CD4-positive, alpha-beta T cell treated with Interleukin-4 for 4 hours (primary cell): ENCODE measurements around the gene CSNK2A2.

Source experiments
- DNase-seq: peaks from one replicate; pipeline ENCODE4 v3.0.0-alpha.2; 2020

CSNK2A2 gene

GRCh38 chr16:58197314-58198012 lies 443 bp downstream of the CSNK2A2 start:
- no peak for DNase-seq

DNA sequence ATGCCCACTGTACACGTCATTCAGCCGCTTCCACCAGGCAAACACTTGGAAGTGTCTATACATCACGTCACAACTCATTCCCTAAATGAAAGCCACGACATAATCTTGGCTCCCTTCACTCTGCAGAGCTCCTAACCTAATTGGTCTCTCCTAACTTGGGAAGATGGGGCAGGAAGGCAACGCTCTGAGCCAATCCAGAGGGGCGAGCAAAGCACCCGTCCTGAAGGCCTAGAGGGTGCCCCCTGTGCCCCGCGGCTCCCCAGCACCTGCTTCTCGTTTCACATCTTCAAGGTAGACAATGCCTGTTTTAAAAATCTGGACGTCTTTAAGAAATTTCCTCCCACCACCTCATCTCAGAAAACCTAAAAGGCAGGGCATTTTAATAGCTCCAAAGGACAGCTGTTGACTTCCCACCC lies 1.0 kb downstream of the CSNK2A2 start:
- DNase-seq = no peak

GRCh38 chr16:58195771-58196170 lies 2.1 kb downstream of the CSNK2A2 start:
- DNase-seq = no peak

GRCh38 chr16:58195344-58195743 lies 2.6 kb downstream of the CSNK2A2 start:
- no peak for DNase-seq

GRCh38 chr16:58194790-58195189 lies 3.1 kb downstream of the CSNK2A2 start:
- no peak for DNase-seq

- DNase-seq = no peak
Measured at GRCh38 chr16:58187665-58188421, 10.1 kb downstream of the CSNK2A2 start.

DNA sequence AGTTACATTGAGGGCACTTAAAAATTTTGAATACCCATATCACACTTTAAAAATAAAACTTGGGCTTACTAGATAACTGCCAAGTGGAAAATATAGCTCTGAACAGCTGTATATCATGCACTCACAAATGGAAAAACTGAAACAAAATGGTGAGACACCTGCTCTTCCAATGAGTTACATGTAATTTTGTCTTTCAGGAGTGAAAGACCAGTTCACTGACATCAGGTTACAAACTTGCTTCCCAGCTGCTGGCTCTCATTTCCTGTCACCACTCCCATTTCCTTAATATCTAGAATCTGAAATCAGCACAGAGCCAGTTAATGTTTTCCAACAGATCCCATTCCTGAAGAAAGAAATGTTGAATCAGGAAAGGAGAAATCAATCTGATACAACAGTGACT lies 10.8 kb downstream of the CSNK2A2 start:
- no peak for DNase-seq

DNA sequence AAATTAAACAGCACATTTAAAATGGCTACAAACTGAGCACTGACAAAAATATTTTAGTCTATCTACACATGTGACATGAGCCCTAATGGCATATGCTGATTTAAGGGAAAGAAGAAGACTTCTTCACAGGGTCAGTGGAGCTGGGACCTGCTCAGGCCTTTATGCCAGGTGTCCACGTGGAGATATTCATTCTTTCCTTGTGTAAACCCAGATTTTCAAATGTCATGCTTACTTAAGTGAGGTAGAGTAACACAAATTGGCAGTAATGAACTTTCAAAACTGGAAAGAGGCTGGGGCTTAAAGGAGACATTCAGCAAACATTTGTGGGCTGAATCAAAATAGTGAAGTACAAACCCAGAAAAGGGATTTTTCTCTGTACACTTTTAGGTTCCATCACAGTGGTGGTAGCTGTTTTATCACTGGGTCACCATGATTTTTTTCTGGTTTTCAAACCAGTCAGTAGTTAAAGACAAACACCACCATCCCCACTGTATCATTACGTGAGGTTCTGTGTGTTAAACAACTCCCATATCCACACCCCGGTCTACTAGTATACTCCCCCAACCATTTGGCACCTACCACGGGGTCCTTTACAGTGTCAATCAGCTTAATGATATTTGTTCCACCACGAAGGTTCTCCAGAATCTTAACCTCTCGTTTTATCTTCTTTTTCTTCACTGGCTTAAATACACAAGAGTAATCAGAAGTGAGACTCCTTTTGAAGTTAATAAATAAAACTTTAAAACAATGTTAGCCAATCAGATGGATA lies 11.5 kb downstream of the CSNK2A2 start:
- no peak for DNase-seq

DNA sequence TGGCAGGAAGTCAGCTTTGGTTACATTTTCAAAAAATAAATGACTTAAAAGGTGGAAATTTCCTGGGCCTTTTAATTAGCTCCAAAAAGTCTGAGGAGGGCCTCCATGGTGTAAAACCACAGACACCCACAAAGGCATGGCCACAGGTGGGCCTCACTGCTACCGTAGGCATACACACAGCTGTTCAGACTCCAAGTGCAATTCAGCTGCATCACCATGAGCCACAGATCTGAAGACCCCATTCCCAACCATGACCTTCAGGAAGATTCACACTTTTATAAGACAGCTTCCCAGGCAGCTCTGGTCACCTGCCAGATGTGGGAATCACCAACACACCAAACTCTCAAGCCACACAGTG lies 20.6 kb downstream of the CSNK2A2 start:
- DNase-seq = no peak

GRCh38 chr16:58176608-58177352 lies 21.1 kb downstream of the CSNK2A2 start:
- peak; percentile 35 for DNase-seq

GRCh38 chr16:58170223-58170622 lies 27.7 kb downstream of the CSNK2A2 start:
- DNase-seq = no peak

- DNase-seq = no peak
Measured at GRCh38 chr16:58160855-58161254, 37.1 kb downstream of the CSNK2A2 start.

DNA sequence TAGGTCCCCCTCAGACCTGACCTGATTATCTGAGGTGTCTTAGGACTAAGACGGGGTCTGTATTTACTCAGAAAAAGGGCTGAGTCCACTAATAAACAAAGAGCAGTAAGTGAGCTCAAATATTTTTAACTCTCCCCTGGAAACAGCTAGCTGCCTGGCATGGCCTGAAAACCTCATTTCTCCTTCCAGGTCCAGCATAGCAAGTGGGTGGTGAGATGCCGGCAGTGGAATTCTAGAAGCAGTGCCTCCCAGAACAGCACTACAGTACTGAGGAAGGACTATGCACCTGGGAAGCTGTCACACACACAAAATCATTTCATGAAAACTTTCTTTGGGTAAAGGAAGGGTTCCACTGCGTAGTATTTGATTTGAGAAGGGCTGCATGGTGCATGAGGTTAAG lies 39.2 kb downstream of the CSNK2A2 start:
- no peak for DNase-seq

- DNase-seq = no peak
Measured at GRCh38 chr16:58157951-58158540, 39.9 kb downstream of the CSNK2A2 start.

GRCh38 chr16:58157239-58157638 lies 40.7 kb downstream of the CSNK2A2 start:
- no peak for DNase-seq

- DNase-seq = no peak
Measured at GRCh38 chr16:58155839-58156238, 42.1 kb downstream of the CSNK2A2 start.

DNA sequence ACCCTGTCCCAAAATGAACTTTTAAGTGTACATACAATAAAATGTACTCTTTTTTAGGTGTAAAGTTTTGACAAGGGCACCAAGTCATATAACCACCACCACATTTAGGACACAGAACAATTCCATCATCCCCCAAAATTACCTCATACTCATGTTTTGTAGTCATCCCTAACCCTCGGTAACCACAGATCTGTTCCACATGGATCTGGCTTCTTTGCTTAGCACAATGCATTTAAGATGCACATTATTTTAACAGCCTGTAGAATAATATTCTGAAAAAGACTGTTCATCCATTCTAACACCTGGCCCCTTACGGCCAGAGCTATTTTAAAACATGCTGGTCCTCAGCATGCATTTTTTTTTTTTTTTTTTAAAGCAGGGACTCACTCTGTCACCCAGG lies 43.6 kb downstream of the CSNK2A2 start:
- no peak for DNase-seq

GRCh38 chr16:58152246-58152868 lies 45.5 kb downstream of the CSNK2A2 start:
- no peak for DNase-seq

DNA sequence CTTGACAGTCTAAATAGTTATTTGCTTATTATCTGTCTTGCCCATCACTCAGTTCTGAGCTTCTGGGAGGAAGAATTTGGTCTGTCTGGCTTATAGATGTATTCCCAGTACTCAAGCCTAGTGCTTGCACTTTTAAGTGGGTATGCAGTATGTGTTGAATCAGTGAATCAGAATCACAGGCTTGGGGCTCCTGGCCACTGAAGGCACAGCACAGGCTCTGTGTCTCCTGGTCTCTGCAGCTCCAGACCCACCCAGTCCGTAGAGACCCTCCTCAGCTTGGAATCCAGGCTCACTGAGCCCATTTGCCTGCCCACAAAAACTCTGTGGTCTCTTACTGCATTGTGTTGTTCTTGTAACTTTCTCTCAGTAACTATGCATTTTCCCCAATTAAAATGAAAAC lies 49.4 kb downstream of the CSNK2A2 start:
- DNase-seq = no peak

GRCh38 chr16:58148099-58148498 lies 49.8 kb downstream of the CSNK2A2 start:
- no peak for DNase-seq

- no peak for DNase-seq
Measured at GRCh38 chr16:58138852-58139251, 59.1 kb downstream of the CSNK2A2 start.

- DNase-seq = no peak
Measured at GRCh38 chr16:58137581-58137980, 60.3 kb downstream of the CSNK2A2 start.
